T47D (cell line): ENCODE data around the gene ABCC8.

Experiments used
- DNase-seq, 2 experiments: peaks; one replicate each; pipeline versions ENCODE4 v3.0.0 to v3.0.0-alpha.2; 2011 to 2012; ENCODE audit warnings: low read depth in 1 of 2, low spot score in 1 of 2
- JUND ChIP-seq: IDR thresholded peaks from 2 replicates; pipeline ENCODE4 v1.6.1; 2012; ENCODE audit warnings: low read depth
- in situ Hi-C: cut with HindIII; loops from 2 replicates; pipeline ENCODE4 v1.10.0; 2016; ENCODE audit warnings: low sequenced_read_pairs, low pct_unique_long_range_greater_than_20kb

The ABCC8 gene

GRCh38 chr11:17401316-17401715 lies 75.3 kb downstream of the ABCC8 start:
- DNase-seq = no peak
- no peak for TF ChIP-seq JUND
- in situ Hi-C loops = no loop called here

DNA sequence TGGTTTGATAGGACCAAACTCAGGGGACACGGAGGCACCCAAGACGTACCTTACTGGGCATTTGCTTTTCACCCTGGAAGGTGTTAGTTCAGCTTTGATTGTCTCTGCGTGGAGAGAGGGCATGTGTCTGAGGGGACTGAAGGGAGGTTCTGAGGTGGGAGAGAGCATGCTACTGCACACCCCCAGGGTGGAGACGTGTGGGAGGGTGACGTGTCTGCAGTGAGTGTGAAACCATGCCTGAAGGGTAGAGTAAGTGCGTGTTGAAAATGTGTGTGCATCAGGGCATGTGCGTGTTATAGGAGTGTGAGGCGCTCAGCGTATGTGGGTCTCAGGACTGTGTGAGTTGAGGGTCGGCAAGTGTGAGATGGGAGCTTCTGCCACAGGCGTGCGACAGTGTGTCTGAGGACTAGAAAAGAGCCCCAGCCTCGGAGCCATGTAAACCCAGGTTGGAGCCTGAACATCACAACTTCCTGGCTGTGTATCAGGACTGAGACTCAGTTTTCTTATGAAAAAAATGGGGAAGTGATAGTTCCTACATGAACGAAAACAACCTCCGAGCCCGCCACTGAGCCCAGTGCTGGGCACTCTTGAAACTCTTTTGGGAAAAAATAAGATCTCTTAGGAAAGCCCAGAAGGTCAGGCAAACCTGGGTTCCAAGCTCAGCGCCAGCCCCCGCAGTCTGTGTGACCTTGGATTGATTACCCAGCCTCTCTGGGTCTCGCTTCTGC lies 76.4 kb downstream of the ABCC8 start:
- in situ Hi-C loops = no loop called here
- DNase-seq = no peak
- TF ChIP-seq JUND = no peak

- TF ChIP-seq JUND = no peak
These were observed 77.4 kb downstream of the ABCC8 start for GRCh38 chr11:17399236-17399635.

DNA sequence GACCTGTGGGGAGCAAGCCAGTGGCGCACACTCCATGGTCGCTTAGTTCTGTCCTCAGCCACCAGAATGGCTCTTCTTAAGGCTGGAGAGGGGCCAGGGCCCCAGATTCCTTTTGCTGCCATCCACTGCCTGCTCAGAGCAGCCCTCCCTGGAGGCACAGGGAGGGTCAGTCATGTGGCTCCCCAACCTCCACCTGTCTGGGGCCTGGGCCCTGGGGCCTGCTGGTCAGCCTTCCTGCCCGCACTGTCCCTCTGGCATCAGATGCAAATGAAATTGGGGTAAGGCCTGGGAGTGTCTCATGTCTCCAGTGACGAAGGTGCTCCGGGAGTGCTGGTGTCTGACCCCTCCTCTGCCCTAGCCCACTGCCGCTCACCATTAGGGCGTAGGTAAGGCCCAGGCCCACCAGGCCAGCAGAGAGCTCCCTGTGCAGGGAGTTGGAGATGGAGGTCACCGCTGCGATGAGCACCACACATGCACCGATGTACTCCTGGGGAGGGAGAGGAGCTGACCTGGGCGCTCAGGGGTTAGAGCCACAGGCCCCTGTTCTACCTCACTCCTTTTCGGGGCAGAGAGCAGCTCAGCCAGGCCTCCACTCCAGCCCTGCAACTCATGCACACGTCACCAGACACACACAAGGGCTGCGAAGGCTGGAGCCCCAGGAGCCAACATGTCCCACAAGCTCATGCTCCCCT lies 79.2 kb downstream of the ABCC8 start:
- no peak for DNase-seq
- in situ Hi-C loops = no loop called here
- no peak for TF ChIP-seq JUND

More at GRCh38 chr11:17399236-17399635, 77.4 kb downstream of the ABCC8 start:
- DNase-seq = no peak
- in situ Hi-C loops = no loop called here

DNA sequence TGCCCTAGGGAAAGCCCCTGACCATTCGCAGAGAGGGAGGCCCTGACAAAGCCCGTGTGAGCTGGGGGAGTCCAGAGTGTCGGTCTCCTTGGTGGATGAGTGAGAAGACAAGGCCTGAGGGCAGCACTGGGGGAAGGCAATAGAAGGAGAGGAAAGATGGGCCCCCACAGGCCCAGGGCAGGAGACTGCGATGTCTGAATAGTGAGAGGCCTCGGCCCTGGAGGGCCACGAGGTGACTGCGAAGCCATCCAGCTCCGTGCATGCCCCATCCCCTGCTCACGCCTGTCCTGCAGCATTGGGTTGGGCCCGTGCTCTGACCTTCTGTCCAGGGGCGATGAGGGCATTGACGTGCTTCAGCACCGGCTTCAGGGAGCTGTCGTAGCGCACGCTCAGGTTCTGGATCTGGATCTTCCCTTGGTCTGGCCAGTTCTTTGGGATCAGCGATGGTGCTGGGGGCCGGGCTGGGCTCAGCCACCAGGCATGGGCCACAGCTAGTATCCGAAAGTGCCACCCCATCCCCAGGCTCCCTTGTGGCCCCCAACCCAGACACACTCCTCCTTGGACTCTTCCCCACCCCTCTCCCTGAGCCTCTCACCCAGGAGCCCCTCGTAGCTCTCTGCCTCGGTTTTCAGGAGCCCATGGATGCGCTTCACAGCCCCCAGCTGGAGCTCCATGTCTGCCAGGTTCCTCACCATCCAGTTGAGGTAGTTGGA lies 79.9 kb downstream of the ABCC8 start:
- no peak for DNase-seq
- TF ChIP-seq JUND = no peak
- in situ Hi-C loops = no loop called here

GRCh38 chr11:17395978-17396377 lies 80.7 kb downstream of the ABCC8 start:
- no peak for DNase-seq
- no peak for TF ChIP-seq JUND
- in situ Hi-C loops = no loop called here

DNA sequence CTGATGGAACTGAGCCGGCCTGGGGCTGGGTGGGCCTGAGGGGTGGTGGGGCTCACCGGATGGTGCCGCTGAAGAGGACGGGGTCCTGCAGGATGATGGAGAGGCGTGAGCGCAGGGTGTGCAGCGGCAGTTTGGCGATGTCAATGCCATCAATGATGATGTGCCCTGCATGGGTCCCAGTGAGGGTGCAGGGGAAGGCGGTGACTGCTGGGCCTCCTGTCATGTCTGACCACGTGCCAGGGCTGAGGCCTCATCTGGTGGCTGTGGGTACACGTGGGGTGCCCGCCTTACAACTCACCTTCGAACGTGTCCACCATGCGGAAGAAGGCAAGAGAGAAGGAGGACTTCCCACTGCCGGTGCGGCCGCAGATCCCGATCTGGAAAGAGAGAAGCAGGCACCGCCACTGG lies 81.1 kb downstream of the ABCC8 start:
- no peak for DNase-seq
- TF ChIP-seq JUND = no peak
- in situ Hi-C loops = no loop called here

- in situ Hi-C loops = no loop called here
- DNase-seq = no peak
- TF ChIP-seq JUND = no peak
These were observed 81.8 kb downstream of the ABCC8 start for GRCh38 chr11:17394743-17395390.

DNA sequence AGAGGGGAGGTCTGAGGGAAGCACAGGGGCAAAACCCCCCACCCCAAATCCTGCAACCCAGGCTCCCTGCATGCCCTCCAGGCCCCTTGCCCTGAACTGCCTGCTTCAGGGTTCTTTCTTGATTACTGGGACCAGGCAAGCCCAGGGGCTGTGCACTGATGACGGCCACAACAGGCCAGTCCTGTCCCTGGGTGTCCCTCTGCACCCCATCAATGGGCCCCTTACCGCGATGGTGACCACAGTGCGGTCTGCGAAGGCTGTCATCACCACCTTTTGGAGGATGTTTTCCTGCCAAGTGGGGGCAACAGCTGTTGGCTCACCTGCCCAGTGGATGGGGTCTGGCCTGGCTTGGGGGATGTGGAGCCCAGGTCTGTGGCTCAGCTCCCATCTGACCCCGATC lies 83.2 kb downstream of the ABCC8 start:
- no peak for TF ChIP-seq JUND
- no peak for DNase-seq
- in situ Hi-C loops = no loop called here

DNA sequence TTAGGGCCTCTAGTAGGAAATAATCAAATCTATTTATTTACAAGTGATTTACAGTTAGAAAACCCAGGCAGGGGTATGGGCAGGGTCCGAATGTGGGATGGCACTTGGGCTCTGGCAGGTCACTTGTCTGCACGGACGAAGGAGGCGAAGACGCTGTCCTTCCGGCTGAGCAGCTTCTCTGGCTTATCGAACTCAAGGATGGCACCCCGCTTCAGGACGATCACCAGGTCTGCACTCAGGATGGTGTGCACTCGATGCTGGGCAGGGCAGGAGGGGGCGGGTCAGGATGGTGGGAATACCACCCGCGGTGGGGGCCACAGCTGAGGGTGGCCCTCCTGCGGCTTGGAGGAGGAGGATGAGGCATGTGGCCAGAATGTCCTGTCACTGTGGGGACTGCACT lies 83.8 kb downstream of the ABCC8 start:
- TF ChIP-seq JUND = no peak
- in situ Hi-C loops = no loop called here
- DNase-seq = no peak

DNA sequence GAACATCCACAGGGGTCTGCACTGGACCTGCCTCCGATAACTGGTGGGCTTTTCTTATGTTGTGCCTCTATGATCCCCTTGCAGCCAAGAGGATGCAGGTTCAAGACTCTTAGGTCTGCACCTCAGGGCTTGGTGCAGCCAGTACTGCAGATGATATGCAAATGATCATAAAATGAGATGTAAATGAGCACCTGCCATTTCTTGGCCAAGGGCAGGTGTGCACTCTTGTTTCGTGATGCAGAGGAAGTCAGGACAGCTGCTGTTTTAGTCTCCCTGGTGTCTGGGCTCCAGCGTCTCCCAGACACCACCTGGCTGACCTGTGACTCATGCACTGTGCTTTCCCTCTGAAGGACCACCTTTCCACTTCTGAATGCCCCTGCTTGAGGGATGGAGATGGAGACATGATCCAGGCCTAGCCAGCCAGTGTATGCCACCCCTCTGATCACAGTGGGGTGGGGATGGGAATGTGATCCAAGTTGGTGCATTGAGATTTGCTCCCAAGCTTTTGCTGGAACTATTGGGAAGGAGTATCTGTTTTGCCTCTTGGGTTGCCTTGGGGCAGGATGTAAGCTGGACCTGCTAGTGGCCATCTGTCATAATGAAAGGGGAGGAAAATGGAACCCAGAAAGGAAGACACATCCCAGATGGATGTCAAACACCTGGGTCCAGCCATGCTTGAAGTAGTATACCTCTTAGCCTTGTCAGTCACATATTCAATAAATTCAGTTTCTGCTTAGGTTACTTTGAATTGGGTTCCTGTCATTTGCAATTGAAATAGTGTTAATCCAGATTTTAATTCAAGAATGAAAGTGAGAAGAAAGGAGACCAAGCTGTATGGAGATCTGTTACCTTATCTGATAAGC lies 84.9 kb downstream of the ABCC8 start:
- DNase-seq = no peak
- TF ChIP-seq JUND = no peak
- in situ Hi-C loops = no loop called here
